OCI-LY3 (cell line): ENCODE data around the gene ARL13B.

ENCODE experiments used
- H2AFZ ChIP-seq: fragments of 200-600, 300-600 bp; shearing (Covaris generic); 2 replicates; pipeline ENCODE4 v1.6.0; 2014; ENCODE audit warnings: antibody characterized with exemption, low read depth, low read length
- H3K27ac ChIP-seq: fragments of 200-600, 300-600 bp; sonication (generic); 2 replicates; pipeline ENCODE4 v1.5.1; 2014; ENCODE audit warnings: mild to moderate bottlenecking, low read length, moderate library complexity, mixed read lengths
- H3K27me3 ChIP-seq: fragments of 200-600, 300-600 bp; sonication (generic); 2 replicates; pipeline ENCODE4 v1.6.1; 2014; ENCODE audit warnings: low read depth, low read length, mixed read lengths
- H3K36me3 ChIP-seq: fragments of 200-600, 300-600 bp; sonication (generic); replicated peaks from 2 replicates; pipeline ENCODE3; 2014; ENCODE audit warnings: low read depth, low read length, mixed read lengths
- H3K4me1 ChIP-seq: fragments of 300-600, 200-600 bp; sonication (generic); 2 replicates; pipeline ENCODE4 v1.6.1; 2014; ENCODE audit warnings: low read length, mixed read lengths
- H3K4me2 ChIP-seq: fragments of 200-600, 300-600 bp; sonication (generic); 2 replicates; pipeline ENCODE4 v1.6.1; 2014; ENCODE audit warnings: low read length, mixed read lengths
- H3K4me3 ChIP-seq: fragments of 300-600, 200-600 bp; sonication (generic); 2 replicates; pipeline ENCODE4 v1.5.1; 2014; ENCODE audit warnings: antibody characterized with exemption, mild to moderate bottlenecking, low read length, moderate library complexity
- H3K79me2 ChIP-seq: fragments of 300-600, 200-600 bp; shearing (Covaris generic); 2 replicates; pipeline ENCODE4 v1.6.1; 2014; ENCODE audit warnings: mild to moderate bottlenecking, low read length, mixed read lengths
- H3K9ac ChIP-seq: fragments of 300-600, 200-600 bp; shearing (Covaris generic); 2 replicates; pipeline ENCODE4 v1.6.0; 2014; ENCODE audit warnings: mild to moderate bottlenecking, low read length, moderate library complexity
- H3K9me3 ChIP-seq: fragments of 200-600, 300-600 bp; shearing (Covaris generic); 2 replicates; pipeline ENCODE4 v1.6.1; 2014; ENCODE audit warnings: low read length, mixed read lengths; ENCODE audit not compliant: insufficient read depth
- H4K20me1 ChIP-seq: fragments of 200-600, 300-600 bp; sonication (generic); 2 replicates; pipeline ENCODE4 v1.6.1; 2016; ENCODE audit warnings: low read length, mixed read lengths; ENCODE audit not compliant: insufficient read depth
- EZH2phosphoT487 ChIP-seq: fragments of 200-600 bp; shearing (Covaris generic); IDR thresholded peaks from 2 replicates; pipeline ENCODE4 v1.6.1; 2018; ENCODE audit warnings: antibody characterized with exemption, mixed run types, low read depth
- TF ChIP-seq, protein P1 (sequence below): fragments of 200-600, 300-600 bp; sonication (generic); IDR thresholded peaks from 2 replicates; pipeline ENCODE4 v1.5.1; 2014; ENCODE audit warnings: antibody characterized with exemption, low read length, low read depth

ARL13B gene

DNA sequence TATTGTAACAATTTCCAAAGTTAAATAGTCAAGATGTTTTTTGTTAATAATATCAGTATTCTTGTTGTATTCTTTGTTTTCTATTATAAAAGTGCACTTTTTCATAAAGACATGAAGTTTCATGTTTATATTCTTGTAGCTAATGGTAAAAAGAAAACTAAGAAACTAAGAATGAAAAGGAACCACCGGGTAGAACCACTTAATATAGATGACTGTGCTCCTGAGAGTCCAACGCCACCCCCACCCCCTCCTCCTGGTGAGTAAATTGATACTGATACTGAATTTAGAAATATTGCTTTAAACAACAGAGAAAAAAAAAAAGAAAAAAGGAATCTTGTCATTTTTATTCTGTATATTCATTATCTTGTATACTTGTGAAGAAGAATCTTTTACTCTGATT lies 69.3 kb downstream of the ARL13B start:
- Histone ChIP-seq H4K20me1 (no peaks in the 10 kb centered on the region), H3K4me2 (no peak overlapping the region), H3K4me3 (no peak overlapping the region), H3K4me1 (no peaks in the 10 kb centered on the region), H3K9me3 (no peaks in the 10 kb centered on the region), H3K27ac (no peak overlapping the region), H3K79me2 (no peaks in the 10 kb centered on the region), H3K9ac (no peak overlapping the region), H2AFZ (no peak overlapping the region), H3K27me3 (no peaks in the 10 kb centered on the region), H3K36me3 (no peaks in the 10 kb centered on the region)
- TF ChIP-seq, protein P1, sequence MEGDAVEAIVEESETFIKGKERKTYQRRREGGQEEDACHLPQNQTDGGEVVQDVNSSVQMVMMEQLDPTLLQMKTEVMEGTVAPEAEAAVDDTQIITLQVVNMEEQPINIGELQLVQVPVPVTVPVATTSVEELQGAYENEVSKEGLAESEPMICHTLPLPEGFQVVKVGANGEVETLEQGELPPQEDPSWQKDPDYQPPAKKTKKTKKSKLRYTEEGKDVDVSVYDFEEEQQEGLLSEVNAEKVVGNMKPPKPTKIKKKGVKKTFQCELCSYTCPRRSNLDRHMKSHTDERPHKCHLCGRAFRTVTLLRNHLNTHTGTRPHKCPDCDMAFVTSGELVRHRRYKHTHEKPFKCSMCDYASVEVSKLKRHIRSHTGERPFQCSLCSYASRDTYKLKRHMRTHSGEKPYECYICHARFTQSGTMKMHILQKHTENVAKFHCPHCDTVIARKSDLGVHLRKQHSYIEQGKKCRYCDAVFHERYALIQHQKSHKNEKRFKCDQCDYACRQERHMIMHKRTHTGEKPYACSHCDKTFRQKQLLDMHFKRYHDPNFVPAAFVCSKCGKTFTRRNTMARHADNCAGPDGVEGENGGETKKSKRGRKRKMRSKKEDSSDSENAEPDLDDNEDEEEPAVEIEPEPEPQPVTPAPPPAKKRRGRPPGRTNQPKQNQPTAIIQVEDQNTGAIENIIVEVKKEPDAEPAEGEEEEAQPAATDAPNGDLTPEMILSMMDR, result no peak
- no peak for TF ChIP-seq EZH2phosphoT487

DNA sequence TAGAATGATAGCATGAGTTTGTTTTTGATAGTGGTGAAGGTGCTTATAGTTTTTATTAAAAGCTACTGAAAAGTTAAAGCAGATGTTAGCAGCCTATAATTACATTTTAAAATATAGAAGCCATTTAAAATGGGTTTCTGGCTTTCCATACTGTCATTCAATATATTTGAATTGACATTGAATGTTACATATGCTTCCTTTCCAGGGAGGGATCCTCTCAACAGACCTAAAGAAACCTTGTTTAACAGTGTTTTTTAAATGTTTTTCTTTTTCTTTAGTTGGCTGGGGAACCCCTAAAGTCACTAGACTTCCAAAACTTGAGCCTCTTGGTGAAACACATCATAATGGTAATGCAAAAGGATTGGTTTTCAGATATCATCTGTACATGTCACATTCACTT lies 70.6 kb downstream of the ARL13B start:
- Histone ChIP-seq H3K36me3 (no peaks in the 10 kb centered on the region), H3K9me3 (no peaks in the 10 kb centered on the region), H3K4me1 (no peaks in the 10 kb centered on the region), H4K20me1 (no peaks in the 10 kb centered on the region), H2AFZ (no peak overlapping the region), H3K79me2 (no peaks in the 10 kb centered on the region), H3K9ac (no peak overlapping the region), H3K4me2 (no peak overlapping the region), H3K27ac (no peak overlapping the region), H3K4me3 (no peak overlapping the region), H3K27me3 (no peaks in the 10 kb centered on the region)
- no peak for TF ChIP-seq EZH2phosphoT487
- TF ChIP-seq, protein P1, result no peak

DNA sequence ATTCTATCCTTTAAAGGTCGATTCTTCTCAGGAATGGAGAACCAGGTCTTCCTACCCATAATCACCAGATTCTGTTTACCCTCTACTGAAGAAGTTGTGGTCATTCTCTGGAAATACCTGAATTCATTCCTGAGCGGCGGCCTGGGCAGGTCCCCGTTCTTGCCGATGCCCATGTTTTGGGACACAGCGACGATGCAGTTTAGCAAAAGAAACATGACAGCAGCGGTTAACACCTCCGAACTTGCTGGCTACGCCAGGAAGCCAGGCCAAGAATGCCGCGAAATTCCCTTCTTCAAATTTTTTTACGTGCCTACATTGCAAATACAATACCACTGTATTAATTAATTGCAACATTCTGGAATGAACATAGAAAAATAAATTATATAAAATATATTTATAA lies 81.3 kb downstream of the ARL13B start:
- Histone ChIP-seq H3K36me3 (peaks cover 4% of the 10 kb centered on the region), H3K79me2 (peaks cover 31% of the 10 kb centered on the region), H3K9ac (no peak overlapping the region), H3K4me1 (peaks cover 19% of the 10 kb centered on the region), H3K27ac (no peak overlapping the region), H3K4me3 (no peak overlapping the region), H3K4me2 (no peak overlapping the region), H3K9me3 (no peaks in the 10 kb centered on the region), H4K20me1 (no peaks in the 10 kb centered on the region), H2AFZ (no peak overlapping the region), H3K27me3 (no peaks in the 10 kb centered on the region)
- no peak for TF ChIP-seq EZH2phosphoT487
- TF ChIP-seq, protein P1, result no peak

DNA sequence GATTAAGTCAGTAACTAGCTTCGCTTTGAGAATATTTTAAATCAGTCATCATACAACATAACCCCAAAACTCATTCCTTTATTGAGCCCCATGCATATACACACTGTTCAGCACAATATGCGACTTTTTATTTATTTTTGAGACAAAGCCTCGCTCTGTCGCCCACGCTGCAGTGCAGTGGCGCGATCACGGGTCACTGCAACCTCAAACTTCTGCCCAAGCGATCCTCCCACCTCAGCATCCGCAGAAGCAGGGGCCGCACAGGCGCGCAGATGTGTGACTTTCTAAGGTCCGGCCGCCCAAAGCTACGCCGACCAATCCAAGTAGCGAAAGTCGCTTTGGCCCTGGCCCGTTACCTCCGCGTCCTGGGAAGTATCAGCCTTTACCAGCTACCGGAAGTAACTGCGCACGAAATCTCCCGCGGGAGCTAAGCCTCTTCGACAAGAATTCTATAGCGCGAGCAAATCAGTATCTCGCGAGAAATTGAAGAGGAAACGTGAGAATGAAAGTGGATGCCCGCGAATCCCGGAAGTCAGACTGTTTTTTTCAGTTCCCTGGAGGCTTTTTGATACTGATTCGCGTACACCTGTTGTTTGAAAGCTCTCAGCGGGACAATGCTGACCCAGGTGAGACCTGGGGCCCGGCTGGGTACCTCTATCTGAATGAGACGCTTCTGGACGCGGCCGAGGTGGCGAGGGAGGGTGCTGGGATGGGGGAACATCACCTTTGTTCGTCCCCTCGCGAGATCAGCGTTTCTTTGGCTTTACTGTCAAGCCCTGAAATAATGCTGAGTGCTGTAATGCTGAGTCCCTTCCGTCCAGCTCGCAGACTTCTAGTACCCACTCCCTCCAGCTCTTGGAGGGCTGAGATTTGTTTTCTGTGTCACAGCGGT lies 82.8 kb downstream of the ARL13B start, which contains the start of the genes DHFR2 and NSUN3:
Gene DHFR2 (minus strand): TSS at position 404 of the 892 bp plus-strand sequence. CDS start 1,405 bp downstream, outside the sequence.
Gene NSUN3 (plus strand): TSS at position 549 of the 892 bp plus-strand sequence. CDS start 66 bp downstream, at position 615.
- Histone ChIP-seq H2AFZ (peak within 1 kb of the TSS; percentile 93), H3K4me2 (peak within 1 kb of the TSS; percentile 98), H3K27ac (peak within 1 kb of the TSS; percentile 88), H3K79me2 (peaks cover 31% of the 10 kb centered on the region), H3K36me3 (peaks cover 8% of the 10 kb centered on the region), H3K4me1 (peaks cover 23% of the 10 kb centered on the region), H4K20me1 (no peaks in the 10 kb centered on the region), H3K4me3 (peak within 1 kb of the TSS; percentile 78), H3K9ac (peak within 1 kb of the TSS; percentile 95), H3K27me3 (no peaks in the 10 kb centered on the region), H3K9me3 (no peaks in the 10 kb centered on the region)
- TF ChIP-seq, protein P1, result no peak
- TF ChIP-seq EZH2phosphoT487, result no peak
